Measurements from ENCODE around the gene RUFY4.

- TF ChIP-seq CTCF (IDR thresholded peaks at IDR 0.05 in 4 of 5, conservative IDR thresholded peaks at IDR 0.05 in 1 of 5) (no peak), POLR2A (IDR thresholded peaks at IDR 0.05) (no peak)
Observed at GRCh38 chr2:218027426-218028188, 41.4 kb upstream of the RUFY4 start.
